Measurements from ENCODE around the gene TUG1.

GRCh38 chr22:30940685-30941362 lies 28.2 kb upstream of the TUG1 start:
- TF ChIP-seq CTCF (conservative IDR thresholded peaks at IDR 0.05; ENCODE audit: low read depth, low read length) (no peak), EZH2 (IDR thresholded peaks at IDR 0.05; ENCODE audit: low read length, unreplicated experiment) (no peak), EZH2phosphoT487 (IDR thresholded peaks at IDR 0.05; ENCODE audit: borderline replicate concordance, low read length) (no peak)

Measured in PC-3 (cell line).